A549 (cell line): ENCODE data around the gene CD68. TPM values are rescaled to one million over a fixed set of nuclear protein-coding genes. Genes with fewer than 3 reads are reported as not detected.
"Not testable (repeated sequence)": the region's sequence is repeated elsewhere in the genome, so short reads cannot be mapped to it uniquely, and the experiment has no call there.

ENCODE experiments used
- ATAC-seq, 2 experiments: fragments of 200-7000 bp in 1 of 2; fragments of >200 bp in 1 of 2; cut with Nextera tagmentation in 1 of 2; cut with Tn5 transposase in 1 of 2; 3 replicates each; pipeline versions ENCODE4 v1.8.0 to v1.9.1; 2018 to 2020; ENCODE audit warnings: mild to moderate bottlenecking in 1 of 2, moderate library complexity in 1 of 2
- CTCF ChIA-PET: fragments of 300-600 bp; sonication (Branson Sonifier 250); formaldehyde crosslinking; extraction: SDS; loops from one replicate; lab custom pipeline; 2021; ENCODE audit warnings: antibody characterized with exemption, inconsistent platforms; lab: Yijun Ruan, JAX
- POLR2A ChIA-PET: fragments of 350-600 bp; formaldehyde crosslinking; extraction: SDS; loops from one replicate; lab custom pipeline; 2021; ENCODE audit warnings: antibody characterized with exemption, inconsistent platforms; lab: Yijun Ruan, JAX
- DNase-seq, 2 experiments: peaks; one replicate each; pipeline versions ENCODE4 v3.0.0 to v3.0.0-alpha.2; 2011 to 2016; ENCODE audit warnings: low read depth in 1 of 2, low spot score in 1 of 2
- FAIRE-seq: peaks from 2 replicates; lab custom pipeline; 2011; peaks lifted over from hg19 to GRCh38; lab: Jason Lieb, UNC
- H3K27ac ChIP-seq, 2 experiments: fragments of >200 bp; sonication (Bioruptor Twin); formaldehyde crosslinking; 3 replicates each; pipeline ENCODE4 v1.5.1; 2016 to 2017
- H3K4me1 ChIP-seq: fragments of >200 bp; sonication (Bioruptor Twin); formaldehyde crosslinking; 3 replicates; pipeline ENCODE4 v1.6.1; 2016
- H3K4me2 ChIP-seq: fragments of >200 bp; sonication (Bioruptor Twin); formaldehyde crosslinking; 3 replicates; pipeline ENCODE4 v1.6.1; 2016
- H3K4me3 ChIP-seq: fragments of >200 bp; sonication (Bioruptor Twin); formaldehyde crosslinking; 3 replicates; pipeline ENCODE4 v1.5.1; 2016
- H3K9me3 ChIP-seq: fragments of >200 bp; sonication (Bioruptor Twin); formaldehyde crosslinking; 3 replicates; pipeline ENCODE4 v1.6.1; 2016
- ATOH8 ChIP-seq: fragments of 250-450 bp; sonication (Bioruptor Pico); IDR thresholded peaks from 2 replicates; pipeline ENCODE4 v1.5.0; 2020; ENCODE audit warnings: low read depth, mild to moderate bottlenecking, moderate library complexity
- CHD2 ChIP-seq: fragments of 150-350 bp; IDR thresholded peaks from 2 replicates; pipeline ENCODE4 v1.6.1; 2014; ENCODE audit warnings: low read length; ENCODE audit not compliant: partially characterized antibody
- ELK1 ChIP-seq: fragments of 150-350 bp; IDR thresholded peaks from 2 replicates; pipeline ENCODE4 v1.6.1; 2014; ENCODE audit warnings: low read depth, mild to moderate bottlenecking, low read length
- FOSL2 ChIP-seq, 2 experiments: fragments of 450-650 bp in 1 of 2; fragments of >200 bp in 1 of 2; sonication (Bioruptor Twin) in 1 of 2; formaldehyde crosslinking; IDR thresholded peaks; 2 replicates each; pipeline versions ENCODE4 v1.5.0 to v1.6.1; 2016 to 2020; ENCODE audit warnings: mild to moderate bottlenecking in 1 of 2, moderate library complexity in 1 of 2
- FOXS1 ChIP-seq: fragments of 250-450 bp; sonication (Bioruptor Pico); IDR thresholded peaks from 2 replicates; pipeline ENCODE4 v1.5.0; 2020; ENCODE audit warnings: mild to moderate bottlenecking, moderate library complexity
- HDAC2 ChIP-seq: fragments of 200-600 bp; sonication (generic); IDR thresholded peaks from 2 replicates; pipeline ENCODE4 v1.6.1; 2016
- HES2 ChIP-seq: fragments of >200 bp; sonication (Bioruptor Twin); formaldehyde crosslinking; IDR thresholded peaks from 2 replicates; pipeline ENCODE4 v1.6.1; 2016
- HEYL ChIP-seq: fragments of 250-450 bp; sonication (Bioruptor Pico); IDR thresholded peaks from 2 replicates; pipeline ENCODE4 v1.8.0; 2021; ENCODE audit warnings: mild to moderate bottlenecking, moderate library complexity
- HOXA7 ChIP-seq: fragments of 250-450 bp; sonication (Bioruptor Pico); IDR thresholded peaks from 2 replicates; pipeline ENCODE4 v1.5.0; 2020; ENCODE audit warnings: mild to moderate bottlenecking, moderate library complexity
- KDM5A ChIP-seq: fragments of 200-600 bp; sonication (generic); IDR thresholded peaks from 2 replicates; pipeline ENCODE4 v1.6.1; 2016; ENCODE audit warnings: antibody characterized with exemption, mild to moderate bottlenecking
- MAZ ChIP-seq: fragments of 150-350 bp; IDR thresholded peaks from 2 replicates; pipeline ENCODE4 v1.6.1; 2014; ENCODE audit warnings: antibody characterized with exemption, low read depth, low read length, borderline replicate concordance
- NR3C1 ChIP-seq: fragments of >200 bp; sonication (Bioruptor Twin); formaldehyde crosslinking; IDR thresholded peaks from 3 replicates; pipeline ENCODE4 v1.6.1; 2017
- PBX3 ChIP-seq: IDR thresholded peaks from 2 replicates; pipeline ENCODE4 v1.6.1; 2012
- POLR2AphosphoS2 ChIP-seq: conservative IDR thresholded peaks from 2 replicates; pipeline ENCODE4 v1.6.1; 2012; ENCODE audit warnings: low read length, improper control_type of control experiment, inconsistent platforms
- RARB ChIP-seq: fragments of 250-450 bp; sonication (Bioruptor Pico); IDR thresholded peaks from 2 replicates; pipeline ENCODE4 v1.8.0; 2021; ENCODE audit warnings: mild to moderate bottlenecking, moderate library complexity
- USF2 ChIP-seq: fragments of 450-650 bp; IDR thresholded peaks from 2 replicates; pipeline ENCODE4 v1.6.1; 2014; ENCODE audit warnings: antibody characterized with exemption
- ZC3H11A ChIP-seq: fragments of 450-650 bp; IDR thresholded peaks from 2 replicates; pipeline ENCODE4 v1.6.1; 2014; ENCODE audit warnings: antibody characterized with exemption, mild to moderate bottlenecking
- ZFP36 ChIP-seq: fragments of 450-650 bp; IDR thresholded peaks from 2 replicates; pipeline ENCODE4 v1.6.1; 2014; ENCODE audit warnings: borderline replicate concordance; ENCODE audit not compliant: partially characterized antibody
- WGBS: methylation state at CpG from one replicate; pipeline ENCODE4 v1.1.6; 2017; ENCODE audit errors: missing lambda C conversion rate; 5-methylcytosine and 5-hydroxymethylcytosine counted together
- polyA plus RNA-seq, 4 experiments: library from polyadenylated mRNA; depleted of rRNA in 3 of 4; stranded (reverse); fragments of >200 nt; fragmentation: RNase III in 1 of 4; extraction: RNeasy Plus Mini Kit Qiagen cat#74134 plus additional on column Dnase treatment in 1 of 4; gene quantifications; 2 replicates in 3 of 4; 3 replicates in 1 of 4; pipeline ENCODE4 v1.2.3, GENCODE V29; 2011 to 2017

Gene CD68
- polyA plus RNA-seq, 2 of the 4 experiments (the other 2 are of a cell fraction) = 9.8 to 17.7 TPM

- ChIA-PET POLR2A (no interaction called here), CTCF (interaction anchor here (1.6 to 14.2 kb wide), 3 partner anchors 10 to 64 kb away, joined by 5 to 130 read pairs (median 19); partner anchors contain the start of genes SHBG, TP53 and WRAP53)
- H3K4me1 ChIP-seq = peaks cover 10% of the 10 kb centered on the region; the same call in 2 of the 3 replicates
- WGBS = 64% methylated on average over 5 of the region's 5 CpGs
- DNase-seq (no peak), FAIRE-seq (no peak), ATAC-seq (no peak)
- H3K4me3 ChIP-seq = no peak overlapping the region
- no peak overlapping the region for H3K27ac ChIP-seq
- H3K4me2 ChIP-seq = no peak overlapping the region
- H3K9me3 ChIP-seq = no peaks in the 10 kb centered on the region
- TF ChIP-seq FOXS1 (CRISPR knock-in tag) = no peak
- TF ChIP-seq HES2 = no peak
- TF ChIP-seq ELK1 = no peak
- no peak for TF ChIP-seq ATOH8
- TF ChIP-seq HOXA7 (CRISPR knock-in tag) = no peak
- TF ChIP-seq USF2 = no peak
- no peak for TF ChIP-seq HEYL (CRISPR knock-in tag)
- no peak for TF ChIP-seq ZC3H11A
Measured at GRCh38 chr17:7623661-7624060, 44.2 kb downstream of the CD68 start.

GRCh38 chr17:7625749-7626148 lies 46.3 kb downstream of the CD68 start:
- CTCF ChIA-PET = interaction anchor here (0.7 to 14.2 kb wide), 5 partner anchors 8 to 102 kb away, joined by 3 to 130 read pairs (median 19); partner anchors contain the start of genes FXR2, SHBG, TP53 and WRAP53
- H3K9me3 ChIP-seq, H3K4me3 ChIP-seq, H3K4me2 ChIP-seq, FAIRE-seq, H3K27ac ChIP-seq, DNase-seq, POLR2A ChIA-PET, ATAC-seq: not testable (repeated sequence)
- WGBS = 95% methylated on average over 16 of the region's 16 CpGs
- H3K4me1 ChIP-seq = peaks cover 10% of the 10 kb centered on the region; the same call in 2 of the 3 replicates

GRCh38 chr17:7626307-7626706 lies 46.9 kb downstream of the CD68 start:
- ChIA-PET CTCF (interaction anchor here (1.3 to 14.2 kb wide), 8 partner anchors 7 to 90 kb away, joined by 4 to 130 read pairs (median 12); partner anchors contain the start of genes FXR2, MPDU1, SHBG and TP53), POLR2A (interaction anchor here (1.0 to 2.7 kb wide), 3 partner anchors 12 to 60 kb away, joined by 3 to 81 read pairs (median 34); partner anchors contain the start of genes FXR2, MPDU1, TP53 and WRAP53)
- Histone ChIP-seq H3K9me3 (no peaks in the 10 kb centered on the region), H3K27ac (no peak overlapping the region), H3K4me1 (peaks cover 10% of the 10 kb centered on the region; the same call in 2 of the 3 replicates)
- 89% methylated on average over 7 of the region's 7 CpGs for WGBS
- no peak for DNase-seq
- no peak for TF ChIP-seq POLR2AphosphoS2
- TF ChIP-seq, all 56 proteins: peak for 0
- H3K4me3 ChIP-seq = no peak overlapping the region
- no peak for ATAC-seq
- peak overlapping the region; percentile 95 for H3K4me2 ChIP-seq
- no peak for FAIRE-seq

- ChIA-PET CTCF (interaction anchor here (1.0 to 14.2 kb wide), 12 partner anchors 7 to 223 kb away, joined by 3 to 130 read pairs (median 6); partner anchors contain the start of genes ATP1B2, FXR2, MPDU1 and SHBG), POLR2A (interaction anchor here (1.0 to 2.7 kb wide), 3 partner anchors 12 to 60 kb away, joined by 3 to 81 read pairs (median 34); partner anchors contain the start of genes FXR2, MPDU1, TP53 and WRAP53)
- Histone ChIP-seq H3K9me3 (no peaks in the 10 kb centered on the region), H3K4me3 (peak overlapping the region; percentile 85), H3K27ac (peak overlapping the region; percentile 93 to 94), H3K4me1 (peaks cover 10% of the 10 kb centered on the region; the same call in 2 of the 3 replicates), H3K4me2 (peak overlapping the region; percentile 95)
- WGBS = 57% methylated on average over 6 of the region's 6 CpGs
- DNase-seq (no peak), ATAC-seq (peak; percentile 17 to 27; a peak in 5 of 6 replicates), FAIRE-seq (no peak)
- TF ChIP-seq RARB (no peak), HES2 (no peak), KDM5A (no peak), PBX3 (no peak), ELK1 (no peak), MAZ (no peak), CHD2 (no peak), HDAC2 (no peak), FOSL2 (IDR thresholded peaks at IDR 0.05) (no peak), FOSL2 (CRISPR knock-in tag; IDR thresholded peaks at IDR 0.05) (no peak), ZFP36 (no peak), NR3C1 (no peak)
Measured at GRCh38 chr17:7626956-7627249, 47.5 kb downstream of the CD68 start.
